K562 (cell line): Measurements from ENCODE around the gene ZNF558. TPM values are rescaled to one million over a fixed set of nuclear protein-coding genes. Genes with fewer than 3 reads are reported as not detected.

ENCODE experiments used
- ATF3 ChIP-seq, 2 experiments: fragments of 450-650 bp in 1 of 2; sonication (generic) in 1 of 2; formaldehyde crosslinking in 1 of 2; IDR thresholded peaks in 1 of 2; conservative IDR thresholded peaks in 1 of 2; 2 replicates each; pipeline versions ENCODE4 v1.6.1 to v1.8.1; 2016 to 2023; ENCODE audit warnings: mild to moderate bottlenecking in 2 of 2, moderate library complexity in 2 of 2, inconsistent platforms in 1 of 2, missing genetic modification reagents in 1 of 2
- ATF6 ChIP-seq: sonication (generic); formaldehyde crosslinking; IDR thresholded peaks from 2 replicates; pipeline ENCODE4 v1.4.0; 2020; ENCODE audit warnings: mild to moderate bottlenecking, missing genetic modification reagents
- CBX5 ChIP-seq: IDR thresholded peaks from 2 replicates; pipeline ENCODE4 v1.6.1; 2014; ENCODE audit warnings: low read depth, borderline replicate concordance
- ELK1 ChIP-seq: sonication (generic); formaldehyde crosslinking; IDR thresholded peaks from 2 replicates; pipeline ENCODE4 v1.8.1; 2022; ENCODE audit warnings: missing genetic modification reagents
- GTF2E2 ChIP-seq: fragments of 200-800 bp; sonication (Bioruptor generic); IDR thresholded peaks from 2 replicates; pipeline ENCODE4 v1.6.1; 2016; ENCODE audit warnings: missing genetic modification characterization, missing compliant biosample characterization
- HBP1 ChIP-seq: fragments of 450-650 bp; formaldehyde crosslinking; IDR thresholded peaks from 2 replicates; pipeline ENCODE4 v1.4.0; 2022; ENCODE audit warnings: missing genetic modification characterization
- IRF2 ChIP-seq: sonication (generic); formaldehyde crosslinking; IDR thresholded peaks from 2 replicates; pipeline ENCODE4 v1.8.1; 2022; ENCODE audit warnings: mild to moderate bottlenecking, missing genetic modification reagents
- MAFG ChIP-seq: fragments of 450-650 bp; conservative IDR thresholded peaks from 2 replicates; pipeline ENCODE4 v1.6.1; 2016; ENCODE audit warnings: missing genetic modification characterization, missing compliant biosample characterization
- MEIS2 ChIP-seq: fragments of 450-650 bp; IDR thresholded peaks from 2 replicates; pipeline ENCODE4 v1.6.1; 2014; ENCODE audit warnings: mild to moderate bottlenecking; ENCODE audit not compliant: partially characterized antibody
- MTA2 ChIP-seq: fragments of 450-650 bp; IDR thresholded peaks from 2 replicates; pipeline ENCODE4 v1.6.1; 2016; ENCODE audit warnings: low read depth
- MTA3 ChIP-seq: fragments of 450-650 bp; formaldehyde crosslinking; IDR thresholded peaks from 2 replicates; pipeline ENCODE4 v1.6.1; 2017; ENCODE audit warnings: mild to moderate bottlenecking, borderline replicate concordance
- NCOA4 ChIP-seq: fragments of 450-650 bp; IDR thresholded peaks from 2 replicates; pipeline ENCODE4 v1.6.1; 2018; ENCODE audit warnings: mild to moderate bottlenecking; ENCODE audit not compliant: partially characterized antibody
- NFXL1 ChIP-seq: fragments of 450-650 bp; formaldehyde crosslinking; IDR thresholded peaks from 2 replicates; pipeline ENCODE4 v1.4.0; 2021; ENCODE audit warnings: mild to moderate bottlenecking
- POU5F1 ChIP-seq: fragments of 150-350 bp; IDR thresholded peaks from 2 replicates; pipeline ENCODE4 v1.6.1; 2014; ENCODE audit warnings: borderline replicate concordance, low read length, low read depth, mild to moderate bottlenecking; ENCODE audit not compliant: partially characterized antibody
- SAFB ChIP-seq: fragments of 200-400 bp; formaldehyde crosslinking; IDR thresholded peaks from 2 replicates; pipeline ENCODE4 v1.6.1; 2017; ENCODE audit warnings: low read depth, low read length, borderline replicate concordance
- SMARCE1 ChIP-seq: fragments of 450-650 bp; IDR thresholded peaks from 2 replicates; pipeline ENCODE4 v1.7.1; 2016; ENCODE audit warnings: mild to moderate bottlenecking
- SRSF9 ChIP-seq: fragments of 200-400 bp; formaldehyde crosslinking; IDR thresholded peaks from 2 replicates; pipeline ENCODE4 v1.6.1; 2017; ENCODE audit warnings: low read depth, low read length, borderline replicate concordance
- TCF7L2 ChIP-seq: fragments of 150-350 bp; IDR thresholded peaks from 2 replicates; pipeline ENCODE4 v1.6.1; 2016; ENCODE audit warnings: low read depth, mild to moderate bottlenecking, low read length, moderate library complexity
- ZBTB26 ChIP-seq: fragments of 450-650 bp; formaldehyde crosslinking; IDR thresholded peaks from 2 replicates; pipeline ENCODE4 v1.4.0; 2022; ENCODE audit warnings: missing genetic modification characterization
- ZC3H4 ChIP-seq: sonication (generic); formaldehyde crosslinking; IDR thresholded peaks from 2 replicates; pipeline ENCODE4 v1.9.0; 2021; ENCODE audit warnings: missing genetic modification reagents, borderline replicate concordance
- ZNF696 ChIP-seq: fragments of 250-450 bp; sonication (Bioruptor Pico); conservative IDR thresholded peaks from 2 replicates; pipeline ENCODE4 v1.4.0; 2020; ENCODE audit warnings: mild to moderate bottlenecking, moderate library complexity
- polyA plus RNA-seq, 8 experiments: library from polyadenylated mRNA; depleted of rRNA in 4 of 8; stranded (reverse) in 5 of 8; unstranded in 3 of 8; fragments of >200 nt; fragmentation: Nextera tagmentation in 2 of 8; fragmentation: Illumina TruSeq in 1 of 8; extraction: Ambion mirVana in 2 of 8; extraction: Trizol in 1 of 8; gene quantifications; 2 replicates each; pipeline versions ENCODE4 v1.2.1 to v1.2.3, GENCODE V29; 2011 to 2014; ENCODE audit warnings: inconsistent platforms in 1 of 8, missing spikeins in 1 of 8
- total RNA-seq, 7 experiments: library from RNA; depleted of rRNA in 6 of 7; stranded (reverse); fragments of >200 nt in 6 of 7; fragmentation: Illumina TruSeq in 2 of 7; extraction: Trizol in 2 of 7; gene quantifications; 2 replicates each; pipeline versions ENCODE4 v1.2.1 to v1.2.3, GENCODE V29; 2011 to 2021; ENCODE audit warnings: low replicate concordance in 1 of 7

Gene ZNF558
- total and polyA plus RNA-seq, 9 of the 15 experiments (the other 6 are each of a cell fraction or from before 2014, with no cell fraction given), result 5.4 to 47.6 (median 21.2) TPM

GRCh38 chr19:8832132-8833021 lies at the start of gene ZNF558, which contains the start of gene MBD3L1 (continued):
- TF ChIP-seq TCF7L2 (no peak), MAFG (tag) (no peak), HBP1 (CRISPR knock-in tag) (no peak), GTF2E2 (peak; percentile 86), ZC3H4 (CRISPR knock-in tag) (no peak), SAFB (peak; percentile 100), POU5F1 (no peak), SRSF9 (no peak), ZBTB26 (no peak), ELK1 (no peak), MEIS2 (peak; percentile 47), NCOA4 (no peak), SMARCE1 (no peak), ZNF696 (CRISPR knock-in tag) (no peak), MTA3 (peak; percentile 96), MTA2 (peak; percentile 27; the same call in 1 of the 2 replicates), NFXL1 (CRISPR knock-in tag) (no peak), IRF2 (CRISPR knock-in tag) (no peak), CBX5 (no peak), ATF3 (IDR thresholded peaks at IDR 0.05) (no peak), ATF3 (CRISPR knock-in tag; conservative IDR thresholded peaks at IDR 0.05) (0 out of 2 replicates have a peak, but pooled peaks have one; percentile 35), ATF6 (CRISPR knock-in tag) (no peak)
